ENCODE measurements around the gene KARS1. TPM values are rescaled to one million over a fixed set of nuclear protein-coding genes. Genes with fewer than 3 reads are reported as not detected.

KARS1 gene
- total RNA-seq, 4 donors from 2014 or later, result 118 to 130 (median 121) TPM

DNA sequence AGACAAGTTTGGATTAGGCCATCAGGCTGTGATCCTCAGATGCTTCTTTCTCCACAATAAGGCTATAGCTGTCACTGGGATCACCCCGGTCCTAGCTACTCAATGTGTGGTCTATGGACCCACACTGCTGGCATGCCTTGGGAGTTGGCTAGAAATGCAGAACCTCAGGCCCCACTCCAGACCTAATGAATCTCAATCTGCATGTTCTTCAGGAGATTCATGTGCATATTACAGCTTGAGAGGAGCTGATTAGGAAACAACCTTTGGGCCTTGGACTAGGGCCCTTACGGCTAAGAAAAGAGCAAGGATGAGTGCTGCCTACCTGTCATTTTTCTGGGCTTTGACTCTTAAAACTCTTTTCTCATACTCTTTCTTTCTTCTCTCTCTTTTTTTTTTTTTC, 31.8 kb downstream of the KARS1 start:
- no peak for ATAC-seq
- WGBS, 2 donors (ENCODE audit: low coverage in 1 of 2), result 94% methylated on average over 2 of the region's 2 CpGs; no CpG with 5 or more reads in 1 of the 2 donors
- Histone ChIP-seq H3K4me3 (no peak overlapping the region), H3K27me3 (no peaks in the 10 kb centered on the region), H3K9me3 (no peaks in the 10 kb centered on the region), H3K36me3 (peaks cover 0 to 94% of the 10 kb centered on the region in 2 donors), H3K27ac (no peak overlapping the region), H3K4me1 (peaks cover 0 to under 1% (median 0%) of the 10 kb centered on the region in 3 donors)
- TF ChIP-seq POLR2A (IDR thresholded peaks at IDR 0.05) (no peak), POLR2AphosphoS5 (IDR thresholded peaks at IDR 0.05) (no peak), EP300 (IDR thresholded peaks at IDR 0.05) (no peak)
- TF ChIP-seq, protein P1, sequence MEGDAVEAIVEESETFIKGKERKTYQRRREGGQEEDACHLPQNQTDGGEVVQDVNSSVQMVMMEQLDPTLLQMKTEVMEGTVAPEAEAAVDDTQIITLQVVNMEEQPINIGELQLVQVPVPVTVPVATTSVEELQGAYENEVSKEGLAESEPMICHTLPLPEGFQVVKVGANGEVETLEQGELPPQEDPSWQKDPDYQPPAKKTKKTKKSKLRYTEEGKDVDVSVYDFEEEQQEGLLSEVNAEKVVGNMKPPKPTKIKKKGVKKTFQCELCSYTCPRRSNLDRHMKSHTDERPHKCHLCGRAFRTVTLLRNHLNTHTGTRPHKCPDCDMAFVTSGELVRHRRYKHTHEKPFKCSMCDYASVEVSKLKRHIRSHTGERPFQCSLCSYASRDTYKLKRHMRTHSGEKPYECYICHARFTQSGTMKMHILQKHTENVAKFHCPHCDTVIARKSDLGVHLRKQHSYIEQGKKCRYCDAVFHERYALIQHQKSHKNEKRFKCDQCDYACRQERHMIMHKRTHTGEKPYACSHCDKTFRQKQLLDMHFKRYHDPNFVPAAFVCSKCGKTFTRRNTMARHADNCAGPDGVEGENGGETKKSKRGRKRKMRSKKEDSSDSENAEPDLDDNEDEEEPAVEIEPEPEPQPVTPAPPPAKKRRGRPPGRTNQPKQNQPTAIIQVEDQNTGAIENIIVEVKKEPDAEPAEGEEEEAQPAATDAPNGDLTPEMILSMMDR (IDR thresholded peaks at IDR 0.05), result no peak

DNA sequence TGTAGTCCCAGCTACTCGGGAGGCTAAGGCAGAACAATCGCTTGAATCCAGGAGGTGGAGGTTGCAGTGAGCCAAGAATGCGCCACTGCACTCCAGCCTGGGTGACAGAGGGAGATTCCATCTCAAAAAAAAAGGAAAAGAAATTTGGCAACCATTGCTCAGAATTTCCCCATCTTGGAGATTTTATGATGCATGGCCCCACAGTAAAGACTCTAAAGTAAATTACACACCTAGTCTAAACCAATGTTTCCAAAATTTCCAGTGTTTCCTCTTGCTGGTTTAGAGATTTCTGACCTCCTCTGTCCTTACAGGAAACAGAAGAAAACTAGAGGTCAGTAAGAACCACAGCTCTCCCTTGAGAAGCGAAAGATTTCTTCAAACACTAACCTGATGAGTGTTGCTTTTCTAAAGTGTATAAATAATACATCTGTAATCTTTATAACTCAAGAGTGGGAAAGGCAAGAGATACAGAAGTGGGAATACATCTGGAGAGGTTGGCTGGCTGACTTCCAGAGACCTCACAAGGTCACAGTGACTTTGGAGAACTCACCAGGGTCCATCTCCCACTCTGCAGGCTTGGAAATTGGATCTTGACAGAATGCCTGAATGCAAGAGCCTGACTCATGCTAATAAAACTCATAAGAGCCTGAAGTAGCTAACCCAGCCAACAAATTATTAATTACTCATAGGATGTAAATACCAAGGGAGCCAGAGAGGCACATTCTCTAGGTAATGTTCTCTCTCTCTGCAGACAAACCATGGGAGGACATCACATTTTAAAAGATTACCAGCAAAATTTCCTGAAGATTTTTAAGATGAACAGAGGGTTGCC, 33.2 kb downstream of the KARS1 start:
- Histone ChIP-seq H3K27me3 (no peaks in the 10 kb centered on the region), H3K36me3 (peaks cover 0 to 96% of the 10 kb centered on the region in 2 donors), H3K4me3 (no peak overlapping the region), H3K9me3 (no peaks in the 10 kb centered on the region), H3K4me1 (no peaks in the 10 kb centered on the region), H3K27ac (no peak overlapping the region)
- TF ChIP-seq POLR2A (IDR thresholded peaks at IDR 0.05) (no peak), EP300 (IDR thresholded peaks at IDR 0.05) (no peak), POLR2AphosphoS5 (IDR thresholded peaks at IDR 0.05) (no peak)
- TF ChIP-seq, protein P1 (IDR thresholded peaks at IDR 0.05), result no peak
- ATAC-seq, result no peak
- 100% methylated on average over 2 to 4 of the region's 4 CpGs for WGBS, 2 donors (ENCODE audit: low coverage in 1 of 2)

DNA sequence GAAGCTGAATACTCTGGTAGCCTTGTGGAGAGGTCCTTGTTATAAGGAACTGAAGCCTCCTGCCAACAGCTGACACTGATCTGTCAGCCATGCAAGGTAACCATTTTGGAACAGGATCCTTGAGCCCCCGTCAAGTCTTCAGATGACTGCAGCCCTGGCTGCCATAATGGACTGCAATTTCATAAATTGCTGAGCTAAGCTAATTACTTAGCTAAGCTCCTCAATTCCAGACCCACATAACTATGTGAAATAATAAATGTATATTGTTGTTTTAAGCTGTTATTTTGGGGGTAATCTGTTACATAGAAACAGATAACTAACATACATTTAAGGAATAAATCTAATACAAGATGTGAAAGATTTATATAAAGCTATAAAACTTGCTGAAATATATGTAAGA, 41.0 kb downstream of the KARS1 start:
- no peaks in the 10 kb centered on the region for H3K4me1 ChIP-seq
- no peak for ATAC-seq
- 83% methylated on average over 1 of the region's 1 CpG; no CpG with 5 or more reads in 1 of the 2 donors for WGBS, 2 donors (ENCODE audit: low coverage in 1 of 2)
- H3K27me3 ChIP-seq, result no peaks in the 10 kb centered on the region
- H3K27ac ChIP-seq, result no peak overlapping the region
- peaks cover 3 to 85% of the 10 kb centered on the region in 2 donors for H3K36me3 ChIP-seq
- no peaks in the 10 kb centered on the region for H3K9me3 ChIP-seq
- TF ChIP-seq POLR2A (IDR thresholded peaks at IDR 0.05) (no peak), POLR2AphosphoS5 (IDR thresholded peaks at IDR 0.05) (no peak), EP300 (IDR thresholded peaks at IDR 0.05) (no peak)
- TF ChIP-seq, protein P1 (IDR thresholded peaks at IDR 0.05), result no peak
- no peak overlapping the region for H3K4me3 ChIP-seq

DNA sequence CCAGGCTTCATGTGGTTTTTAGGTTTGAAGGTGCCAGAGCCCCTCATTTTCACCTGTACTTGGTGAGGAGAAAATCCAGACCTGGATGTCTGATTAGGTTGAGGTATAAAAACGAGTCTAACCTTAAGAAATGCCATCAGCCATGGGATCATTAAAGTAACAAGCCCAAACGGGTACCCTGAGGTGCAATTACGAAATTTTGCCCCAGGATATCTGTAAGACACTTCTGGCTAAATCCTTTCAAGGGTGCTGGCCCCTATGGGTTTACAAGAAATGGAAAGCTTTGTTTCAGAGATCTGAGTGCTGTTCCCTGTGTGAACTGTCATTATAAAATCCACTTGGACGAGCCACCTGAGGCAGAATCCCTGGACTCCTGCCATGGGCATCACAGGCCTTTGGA, 44.2 kb downstream of the KARS1 start:
- Histone ChIP-seq H3K27ac (no peak overlapping the region), H3K4me3 (no peak overlapping the region), H3K27me3 (no peaks in the 10 kb centered on the region), H3K4me1 (no peaks in the 10 kb centered on the region), H3K36me3 (peaks cover 3 to 84% of the 10 kb centered on the region in 2 donors), H3K9me3 (no peaks in the 10 kb centered on the region)
- 83 to 87% methylated on average over 3 to 4 of the region's 4 CpGs for WGBS, 2 donors (ENCODE audit: low coverage in 1 of 2)
- no peak for ATAC-seq
- no peak for TF ChIP-seq POLR2A (IDR thresholded peaks at IDR 0.05)

DNA sequence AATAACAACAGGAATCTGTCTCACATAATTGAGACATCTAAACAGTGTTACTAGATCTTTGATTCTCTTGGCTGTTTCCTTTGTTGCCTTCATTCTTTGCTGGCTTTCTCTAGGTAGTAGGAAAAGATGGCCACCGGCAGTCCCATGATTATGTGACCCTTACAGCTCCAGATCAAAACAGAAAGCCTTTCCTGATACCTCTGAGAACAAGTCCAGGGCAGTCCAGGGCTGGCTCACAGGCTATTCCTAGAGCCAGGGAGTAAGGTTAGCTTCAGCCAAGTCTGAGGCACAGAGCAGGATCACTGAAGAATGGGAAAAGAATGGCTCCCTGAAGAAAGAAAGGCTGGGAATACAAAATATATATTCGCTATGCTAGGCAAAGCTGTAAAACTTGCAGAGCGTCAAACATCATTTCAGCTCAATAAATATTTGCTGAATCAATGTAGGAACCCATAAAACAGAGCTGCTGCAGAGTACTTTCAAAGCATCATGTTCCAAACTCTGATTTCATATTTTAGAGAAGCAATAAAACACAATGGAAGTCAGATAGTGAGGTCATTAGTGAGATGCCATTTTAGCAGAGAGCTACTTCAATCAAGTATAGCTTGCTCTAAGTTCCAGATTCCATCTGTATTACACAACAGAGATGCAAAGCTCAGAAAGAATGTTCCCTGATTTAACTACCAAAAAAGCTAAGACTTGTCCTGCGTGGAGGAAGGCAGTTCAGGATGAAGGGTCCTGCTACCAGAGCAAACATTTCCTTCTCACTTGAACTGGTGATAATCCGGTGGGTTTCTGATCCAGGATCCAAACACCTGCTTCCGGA, 47.8 kb downstream of the KARS1 start:
- Histone ChIP-seq H3K9me3 (no peaks in the 10 kb centered on the region), H3K36me3 (peaks cover 3 to 78% of the 10 kb centered on the region in 2 donors), H3K4me3 (no peak overlapping the region), H3K4me1 (no peaks in the 10 kb centered on the region), H3K27me3 (no peaks in the 10 kb centered on the region), H3K27ac (no peak overlapping the region)
- no peak for ATAC-seq
- 81 to 90% methylated on average over 4 to 5 of the region's 6 CpGs for WGBS, 2 donors (ENCODE audit: low coverage in 1 of 2)
- TF ChIP-seq POLR2AphosphoS5 (IDR thresholded peaks at IDR 0.05), result no peak
- TF ChIP-seq, protein P1 (IDR thresholded peaks at IDR 0.05), result no peak
- TF ChIP-seq POLR2A (IDR thresholded peaks at IDR 0.05), result no peak
- no peak for TF ChIP-seq EP300 (IDR thresholded peaks at IDR 0.05)

All from gastroesophageal sphincter (tissue), 4 donors.